ELR (cell line): ENCODE measurements around the gene MYMX.
"Not testable (repeated sequence)": the region's sequence is repeated elsewhere in the genome, so short reads cannot be mapped to it uniquely, and the experiment has no call there.

ENCODE experiments used
- DNase-seq: peaks from one replicate; pipeline ENCODE4 v3.0.0-alpha.2; 2015; ENCODE audit warnings: low read depth

MYMX gene

DNA sequence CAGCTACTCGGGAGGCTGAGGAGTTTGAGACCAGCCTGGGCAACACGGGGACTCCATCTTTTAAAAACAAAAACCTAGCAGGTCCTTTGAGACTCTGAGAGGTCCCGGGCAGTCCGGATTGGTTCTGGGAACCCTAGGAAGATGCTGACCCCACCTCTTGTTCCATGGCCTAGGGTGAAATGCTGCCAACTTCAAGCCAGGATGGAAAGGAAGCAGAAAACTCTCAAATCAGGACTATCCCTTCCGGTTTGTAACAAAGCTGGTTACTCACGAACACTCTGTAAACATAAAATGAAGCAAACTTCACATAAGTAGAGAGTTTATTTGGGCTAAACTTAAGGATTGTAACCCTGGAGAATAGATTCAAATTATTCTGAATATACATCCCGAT is 30.1 kb upstream of the MYMX start:
- DNase-seq: no peak

DNA sequence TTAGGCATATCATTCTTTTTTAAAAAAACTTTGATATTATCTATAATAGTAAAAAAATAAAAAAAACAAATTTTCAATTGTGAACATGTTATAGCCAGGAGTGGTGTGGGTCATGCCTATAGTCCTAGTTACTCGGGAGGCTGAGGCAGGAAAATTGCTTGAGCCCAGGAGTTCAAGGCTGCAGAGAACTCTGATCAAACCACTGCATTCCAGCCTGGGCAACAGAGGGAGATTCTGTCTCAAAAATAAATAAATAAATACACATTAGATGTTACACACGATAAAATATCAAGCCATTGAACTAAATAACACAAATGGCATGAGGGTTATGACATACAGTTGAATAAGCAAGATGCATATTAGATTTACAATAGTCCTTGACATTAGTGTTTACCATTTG is 27.9 kb upstream of the MYMX start:
- DNase-seq: no peak

DNA sequence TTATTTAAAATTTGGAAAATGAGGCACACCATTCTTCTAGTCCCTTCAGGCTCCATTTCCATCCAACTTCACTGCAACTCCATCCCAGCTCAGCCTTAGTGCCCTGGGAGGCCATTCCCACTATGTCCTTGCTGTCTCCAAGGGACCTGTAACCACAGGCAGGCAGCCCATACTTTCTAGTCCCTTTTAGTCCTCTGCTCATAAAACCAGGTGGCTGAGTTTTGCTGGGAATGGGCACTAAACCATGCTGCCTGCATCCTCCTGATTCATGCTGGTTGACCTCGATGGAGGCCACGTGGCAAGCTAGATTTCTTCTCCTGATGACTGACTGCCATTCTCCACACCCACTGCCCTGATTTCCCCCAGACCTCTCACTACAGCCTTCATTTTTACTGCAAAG is 27.5 kb upstream of the MYMX start:
- no peak for DNase-seq

DNA sequence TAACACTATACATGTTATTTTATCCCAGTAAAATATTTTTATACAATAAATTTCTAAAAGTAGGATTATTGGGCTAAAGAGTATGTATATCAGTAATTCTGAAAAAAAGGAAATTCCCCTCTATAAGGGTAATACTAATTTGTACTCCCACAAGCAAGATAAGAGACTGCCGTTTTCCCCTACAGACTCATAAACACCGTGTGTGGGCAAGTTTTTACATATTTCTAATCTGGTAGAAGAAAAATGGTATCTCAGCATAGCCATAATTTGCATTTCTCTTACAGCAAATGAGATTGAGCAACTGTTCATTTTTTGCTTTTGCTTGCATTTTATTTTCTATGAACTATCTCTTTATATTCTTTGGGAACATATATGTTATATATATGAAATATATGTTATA is 26.0 kb upstream of the MYMX start:
- DNase-seq: no peak

DNA sequence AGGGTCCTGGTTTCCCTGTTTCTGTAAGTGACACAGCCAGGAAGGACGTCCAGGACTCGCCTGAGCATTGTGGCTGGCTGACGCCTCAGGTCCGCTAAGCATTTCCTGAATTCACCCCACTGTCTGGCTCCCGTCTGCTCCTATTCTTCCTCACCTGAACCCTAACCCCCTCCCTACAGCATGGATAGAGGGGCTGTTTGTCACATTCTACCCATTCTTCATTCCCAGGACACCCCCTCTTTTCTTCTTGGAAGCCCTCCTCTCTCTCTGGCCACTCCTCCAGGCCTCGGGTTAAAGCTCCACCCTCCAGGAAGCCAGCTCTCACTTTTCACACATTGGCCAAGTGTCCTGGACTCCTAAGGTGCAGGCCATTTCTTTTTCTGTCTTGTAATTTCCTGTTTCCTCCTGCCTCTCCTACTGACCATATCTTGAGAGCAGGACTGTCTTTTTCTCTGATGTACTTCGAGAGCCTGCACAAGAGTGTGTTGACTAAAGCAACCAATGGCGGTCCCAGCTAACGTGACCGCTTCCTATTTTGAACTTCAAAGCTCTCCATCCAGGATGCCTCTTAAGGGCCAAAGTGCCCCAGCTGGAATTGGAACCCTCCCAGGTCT is 24.2 kb upstream of the MYMX start:
- DNase-seq: peak; percentile 43

DNA sequence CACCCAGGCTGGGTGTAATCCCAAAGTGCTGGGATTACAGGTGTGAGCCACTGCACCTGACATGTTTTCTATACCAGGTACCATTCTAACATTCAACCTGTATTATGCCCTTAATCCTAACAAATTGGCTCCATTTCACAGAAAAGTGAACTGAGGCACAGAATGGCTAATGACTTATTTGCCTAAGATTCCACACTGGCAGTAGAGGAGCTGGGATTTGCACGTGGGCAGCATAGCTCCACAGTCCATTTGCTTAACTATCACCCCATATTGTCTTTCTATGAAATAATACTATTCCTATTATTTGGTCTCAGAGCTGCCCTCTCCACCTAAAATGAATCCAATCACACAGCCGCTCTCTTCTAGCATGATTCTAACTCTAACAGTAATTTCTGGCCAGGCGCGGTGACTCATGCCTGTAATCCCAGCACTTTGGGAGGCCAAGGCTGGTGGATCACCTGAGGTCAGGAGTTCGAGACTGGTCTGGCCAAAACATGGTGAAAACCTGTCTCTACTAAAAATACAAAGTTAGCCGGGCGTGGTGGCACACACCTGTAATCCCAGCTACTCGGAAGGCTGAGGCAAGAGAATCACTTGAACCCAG is 23.3 kb upstream of the MYMX start:
- DNase-seq: no peak

DNA sequence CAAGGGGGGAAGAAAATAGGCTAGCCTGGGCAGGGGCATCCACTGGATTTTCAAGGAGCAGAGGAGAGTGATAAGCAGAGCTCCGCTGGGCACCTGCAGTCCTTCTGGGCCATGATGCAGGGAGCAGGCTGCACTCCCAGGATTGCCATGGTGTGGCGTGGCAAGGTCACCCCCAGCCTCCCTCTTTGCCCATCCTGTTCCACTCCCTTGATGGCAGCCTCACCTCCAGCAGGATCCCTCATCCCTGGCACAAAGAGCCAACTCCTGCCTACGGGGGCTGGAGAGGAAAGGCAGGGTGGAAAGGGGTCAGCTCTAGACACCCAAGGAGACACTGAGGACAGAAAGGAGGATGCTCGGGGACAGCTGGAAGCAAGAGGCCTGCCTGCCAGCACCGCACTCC is 22.4 kb upstream of the MYMX start:
- DNase-seq: no peak

- not testable (repeated sequence) for DNase-seq
These were observed 20.4 kb upstream of the MYMX start for GRCh38 chr6:44196351-44196750.

GRCh38 chr6:44198684-44199083 is 18.0 kb upstream of the MYMX start:
- no peak for DNase-seq

GRCh38 chr6:44199883-44200282 is 16.8 kb upstream of the MYMX start:
- no peak for DNase-seq

GRCh38 chr6:44201200-44201599 is 15.5 kb upstream of the MYMX start:
- no peak for DNase-seq

GRCh38 chr6:44201638-44202303 is 15.0 kb upstream of the MYMX start:
- no peak for DNase-seq

DNA sequence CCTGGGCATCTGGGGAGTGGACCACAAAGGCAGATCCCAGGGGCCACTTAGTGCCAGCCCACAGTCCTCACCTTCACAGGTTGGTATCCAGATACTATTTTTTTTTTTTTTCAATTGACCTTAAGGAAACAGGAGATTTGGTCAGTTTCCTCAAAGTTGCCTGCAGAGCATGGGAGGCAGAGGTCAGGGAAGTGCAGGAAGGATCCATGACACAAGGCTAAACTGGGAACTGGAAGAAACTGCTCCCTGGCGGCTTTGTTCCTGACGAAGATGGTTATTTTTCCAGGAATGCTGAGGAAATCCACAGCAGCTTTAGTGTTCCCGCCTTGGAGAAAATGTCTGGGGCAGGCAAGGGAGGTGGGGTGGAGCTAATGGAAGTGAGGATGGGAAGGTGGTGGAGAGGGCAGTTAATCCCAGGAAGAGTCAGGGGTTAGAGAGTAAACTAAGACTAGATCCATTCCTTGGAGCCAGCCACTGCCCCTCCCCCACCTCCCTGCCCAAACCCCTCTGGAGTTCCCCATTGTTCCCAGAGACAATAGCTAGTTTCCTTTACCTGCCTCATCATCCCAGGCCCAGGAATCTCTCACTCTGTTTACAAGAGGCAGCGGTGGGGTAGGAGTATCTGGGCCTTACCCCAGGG is 14.3 kb upstream of the MYMX start:
- no peak for DNase-seq

DNA sequence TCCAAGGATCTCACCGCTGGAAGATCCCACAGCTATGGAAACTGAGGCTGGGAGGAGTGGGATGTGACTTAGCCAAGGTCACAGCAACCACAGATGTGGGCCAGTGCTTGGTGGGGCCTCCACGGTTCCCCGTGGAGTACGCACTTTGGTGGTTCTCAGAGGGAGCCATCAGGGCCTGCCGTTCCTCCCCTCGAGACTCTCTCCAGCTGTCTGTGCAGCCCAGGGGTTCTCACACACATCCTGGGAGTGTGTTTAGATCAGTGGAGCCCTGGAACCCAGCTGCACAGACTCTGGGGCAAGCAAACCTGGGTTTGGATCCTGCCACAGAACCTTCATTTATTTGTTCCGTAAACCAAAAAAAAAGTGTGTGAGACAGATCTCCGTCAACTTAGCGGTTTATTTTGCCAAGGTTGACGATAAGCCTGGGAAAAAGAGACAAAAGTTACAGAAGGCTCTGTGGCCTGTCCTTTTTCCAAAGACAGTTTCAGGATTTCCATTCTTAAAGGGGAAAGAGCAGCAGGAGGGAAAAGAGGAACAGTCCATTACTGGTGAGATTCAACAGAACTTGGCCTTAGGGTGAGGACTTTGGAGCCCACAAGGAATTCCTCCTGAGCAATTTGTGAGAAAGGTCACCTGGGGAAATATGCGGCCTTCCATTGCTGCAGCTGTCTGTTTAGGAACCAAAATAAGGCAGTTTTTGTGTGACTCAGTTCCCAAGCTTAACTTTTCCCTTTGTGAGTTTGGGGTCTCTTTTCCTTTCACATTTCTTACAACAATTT is 13.6 kb upstream of the MYMX start:
- DNase-seq: no peak

GRCh38 chr6:44203955-44204354 is 12.8 kb upstream of the MYMX start:
- DNase-seq: no peak

DNA sequence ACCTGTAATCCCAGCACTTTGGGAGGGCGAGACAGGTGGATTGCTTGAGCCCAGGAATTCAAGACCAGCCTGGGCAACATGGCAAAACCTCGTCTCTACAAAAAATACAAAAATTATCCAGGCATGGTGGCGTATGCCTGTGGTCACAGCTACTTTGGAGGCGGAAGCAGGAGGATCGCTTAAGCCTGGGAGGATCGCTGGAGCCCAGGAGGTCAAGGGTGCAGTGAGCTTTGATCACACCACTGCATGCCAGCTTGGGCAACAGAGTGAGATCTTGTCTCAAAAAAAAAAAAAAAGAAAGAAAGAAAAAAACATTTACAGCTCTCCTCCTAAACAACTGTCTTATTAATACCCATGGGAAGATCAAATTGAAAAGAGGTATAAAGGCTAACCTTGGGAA is 8.8 kb upstream of the MYMX start:
- DNase-seq: no peak

- no peak for DNase-seq
These were observed 5.4 kb upstream of the MYMX start for GRCh38 chr6:44211284-44211683.

GRCh38 chr6:44214307-44214706 is 2.4 kb upstream of the MYMX start:
- no peak for DNase-seq

DNA sequence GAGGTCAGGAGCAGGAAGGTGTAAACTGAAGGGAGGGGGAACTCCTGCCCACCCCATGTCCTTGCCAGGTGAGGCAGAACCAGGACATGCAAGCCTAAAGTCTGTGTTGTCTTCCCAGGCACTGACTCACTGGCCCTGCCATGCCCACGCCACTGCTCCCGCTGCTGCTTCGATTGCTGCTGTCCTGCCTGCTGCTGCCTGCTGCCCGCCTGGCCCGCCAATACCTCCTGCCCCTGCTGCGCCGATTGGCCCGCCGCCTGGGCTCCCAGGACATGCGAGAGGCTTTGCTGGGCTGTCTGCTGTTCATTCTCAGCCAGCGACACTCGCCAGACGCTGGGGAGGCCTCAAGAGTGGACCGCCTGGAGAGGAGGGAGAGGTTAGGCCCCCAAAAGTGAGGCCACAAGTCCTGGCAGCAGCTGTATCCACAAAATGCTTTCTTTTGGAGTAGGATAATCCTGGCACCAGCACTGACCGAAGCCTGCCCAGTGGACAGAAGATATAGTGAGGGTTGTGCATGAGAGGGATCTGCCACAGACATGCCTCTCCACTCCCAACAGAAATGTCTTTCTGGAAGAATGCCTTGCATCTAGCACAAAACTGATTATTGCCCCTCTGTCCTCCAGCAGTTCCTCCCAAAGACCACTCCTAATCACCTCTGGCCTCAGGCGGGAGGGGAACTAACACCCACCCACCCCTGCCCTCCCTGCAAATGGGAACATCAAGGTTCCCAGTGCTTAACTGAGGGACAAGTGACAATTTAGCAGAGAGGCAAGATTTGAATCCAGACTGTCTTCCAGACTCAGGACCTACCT is 812 bp downstream of the MYMX start:
- DNase-seq: no peak

- DNase-seq: peak; percentile 77
These were observed 2.5 kb downstream of the MYMX start for GRCh38 chr6:44219053-44219814.
